Sigmoid colon (tissue), 4 donors: ENCODE data around the gene SHC3.

Experiments used
- CTCF ChIP-seq, 4 experiments: fragments of 450-650 bp in 3 of 4; fragments of 200-600 bp in 1 of 4; IDR thresholded peaks; one replicate each; pipeline ENCODE4 v1.5.1; 2016 to 2019; ENCODE audit warnings: antibody characterized with exemption in 4 of 4, mild to moderate bottlenecking in 3 of 4, moderate library complexity in 2 of 4
- EP300 ChIP-seq, 4 donors: sonication (generic); formaldehyde crosslinking; IDR thresholded peaks; one replicate each; pipeline ENCODE4 v1.6.1; 2017; ENCODE audit warnings: antibody characterized with exemption in 4 of 4
- POLR2A ChIP-seq, 2 donors: fragments of 450-650 bp; IDR thresholded peaks; one replicate each; pipeline ENCODE4 v1.6.1; 2016; ENCODE audit warnings: antibody characterized with exemption in 2 of 2, mild to moderate bottlenecking in 2 of 2, moderate library complexity in 2 of 2
- POLR2AphosphoS5 ChIP-seq, 4 donors: sonication (generic); formaldehyde crosslinking; IDR thresholded peaks; one replicate each; pipeline ENCODE4 v1.6.1; 2017; ENCODE audit warnings: antibody characterized with exemption in 4 of 4

GRCh38 chr9:89213396-89213880 lies 34.8 kb upstream of the SHC3 start:
- TF ChIP-seq CTCF (IDR thresholded peaks at IDR 0.05) (no peak), POLR2A (IDR thresholded peaks at IDR 0.05) (no peak), EP300 (IDR thresholded peaks at IDR 0.05) (no peak), POLR2AphosphoS5 (IDR thresholded peaks at IDR 0.05) (no peak)
